Measurements from ENCODE around the gene IZUMO1. TPM values are rescaled to one million over a fixed set of nuclear protein-coding genes. Genes with fewer than 3 reads are reported as not detected.

IZUMO1 gene
- total RNA-seq, 1 experiment from 2014 or later = not detected

DNA sequence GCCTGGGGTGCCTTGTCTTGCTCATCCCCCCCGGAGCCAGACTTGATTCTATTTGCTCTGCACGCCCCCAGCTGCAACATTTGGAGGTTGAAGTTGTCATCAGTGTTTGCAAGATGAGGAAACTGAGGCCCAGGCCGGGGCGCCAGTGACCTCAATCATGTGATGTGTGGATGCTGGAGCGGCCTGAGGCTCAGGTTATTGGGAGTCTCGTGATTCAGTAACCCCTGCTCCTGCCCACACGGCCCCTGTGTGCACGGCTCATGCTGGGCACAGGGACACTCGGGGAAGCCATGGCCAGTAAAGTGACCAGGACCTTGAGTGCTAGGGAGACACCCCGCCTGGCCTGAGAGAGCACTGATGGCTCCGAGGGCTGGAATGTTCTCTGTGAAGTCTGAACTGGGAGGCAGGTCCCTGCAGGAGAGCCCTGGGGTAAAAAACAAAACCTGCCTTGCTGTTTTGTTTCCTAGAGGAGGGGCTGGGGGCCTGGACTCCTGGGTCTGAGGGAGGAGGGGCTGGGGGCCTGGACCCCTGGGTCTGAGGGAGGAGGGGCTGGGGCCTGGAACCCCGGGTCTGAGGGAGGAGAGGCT lies 10.5 kb upstream of the IZUMO1 start:
- no peak for DNase-seq (ENCODE audit: low spot score)

DNA sequence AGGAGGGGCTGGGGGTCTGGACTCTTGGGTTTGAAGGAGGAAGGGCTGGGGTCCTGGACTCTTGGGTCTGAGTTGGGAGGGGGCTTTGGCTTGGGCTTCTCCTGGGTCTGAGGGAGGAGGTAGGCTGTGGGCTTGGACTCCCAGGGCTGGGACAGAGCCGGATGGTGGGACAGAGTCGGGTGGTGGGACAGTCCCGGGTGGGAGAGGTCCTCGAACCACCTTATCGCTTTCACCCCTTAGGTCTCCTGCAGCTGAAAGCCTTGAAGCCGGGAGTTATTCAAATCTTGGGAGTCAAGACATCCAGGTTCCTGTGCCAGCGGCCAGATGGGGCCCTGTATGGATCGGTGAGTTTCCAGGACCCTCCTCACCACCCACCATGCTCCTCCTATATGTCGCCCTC lies 10.0 kb upstream of the IZUMO1 start:
- DNase-seq (ENCODE audit: low spot score) = no peak

DNA sequence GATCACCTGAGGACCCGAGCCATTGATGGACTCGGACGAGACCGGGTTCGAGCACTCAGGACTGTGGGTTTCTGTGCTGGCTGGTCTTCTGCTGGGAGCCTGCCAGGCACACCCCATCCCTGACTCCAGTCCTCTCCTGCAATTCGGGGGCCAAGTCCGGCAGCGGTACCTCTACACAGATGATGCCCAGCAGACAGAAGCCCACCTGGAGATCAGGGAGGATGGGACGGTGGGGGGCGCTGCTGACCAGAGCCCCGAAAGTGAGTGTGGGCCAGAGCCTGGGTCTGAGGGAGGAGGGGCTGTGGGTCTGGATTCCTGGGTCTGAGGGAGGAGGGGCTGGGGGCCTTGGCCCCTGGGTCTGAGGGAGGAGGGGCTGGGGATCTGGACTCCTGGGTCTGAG lies 9.5 kb upstream of the IZUMO1 start:
- no peak for DNase-seq (ENCODE audit: low spot score)

GRCh38 chr19:48755787-48756186 lies 9.1 kb upstream of the IZUMO1 start:
- DNase-seq (ENCODE audit: low spot score) = no peak

- no peak for DNase-seq (ENCODE audit: low spot score)
Observed at GRCh38 chr19:48755084-48755641, 8.5 kb upstream of the IZUMO1 start, which contains the start of gene FGF21. Gene FGF21 (plus strand): TSS chr19:48755524. CDS start chr19:48756237, 713 bp downstream.

DNA sequence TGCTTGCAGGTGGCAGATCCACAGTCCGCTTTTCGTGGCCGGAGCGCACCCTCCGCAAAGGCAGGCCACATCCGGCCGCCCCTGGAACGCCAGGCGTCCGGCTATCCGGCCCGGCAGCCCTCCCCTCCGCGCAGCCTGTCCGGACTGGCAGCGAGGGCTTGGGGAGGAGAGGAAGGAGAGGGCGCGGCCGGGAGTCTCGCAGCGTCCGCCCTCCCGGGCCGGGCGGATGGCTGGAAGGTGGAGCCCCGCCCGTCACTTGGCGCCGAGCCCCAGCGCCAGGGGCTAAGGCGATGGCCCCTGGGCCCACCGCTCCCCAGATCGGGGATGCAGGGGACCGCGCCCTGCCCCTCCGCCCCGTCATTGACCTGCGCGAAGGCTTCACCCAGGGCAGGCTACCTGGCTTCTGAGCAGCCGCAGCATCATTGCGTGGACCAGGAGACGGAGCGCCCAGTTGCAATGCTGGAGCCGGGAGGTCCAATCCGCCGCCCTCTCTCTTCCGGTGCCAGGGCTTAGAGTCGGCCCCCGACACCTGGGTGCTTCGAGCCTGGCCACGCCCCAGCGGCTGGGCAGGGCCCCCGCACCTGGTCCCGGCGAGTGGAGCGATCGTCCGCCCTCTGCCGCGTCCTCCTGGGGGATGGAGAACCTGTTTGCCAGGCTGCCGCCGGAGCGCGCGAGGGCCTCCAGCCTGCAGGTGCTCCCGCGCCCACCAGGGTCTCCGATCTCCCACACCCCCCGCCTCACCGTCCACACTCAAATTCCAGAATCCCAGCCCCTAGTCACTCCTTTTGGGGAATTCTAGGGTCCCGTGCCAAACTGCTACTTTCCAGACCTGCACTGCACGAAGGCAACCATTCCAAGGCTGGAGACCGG lies 6.0 kb upstream of the IZUMO1 start, which contains the start of gene FUT1:
TSS of gene FUT1 (minus strand) at position 146 of the 870 bp plus-strand sequence. CDS start 1,360 bp downstream, outside the sequence.
- peak; percentile 46 for DNase-seq (ENCODE audit: low spot score)

DNA sequence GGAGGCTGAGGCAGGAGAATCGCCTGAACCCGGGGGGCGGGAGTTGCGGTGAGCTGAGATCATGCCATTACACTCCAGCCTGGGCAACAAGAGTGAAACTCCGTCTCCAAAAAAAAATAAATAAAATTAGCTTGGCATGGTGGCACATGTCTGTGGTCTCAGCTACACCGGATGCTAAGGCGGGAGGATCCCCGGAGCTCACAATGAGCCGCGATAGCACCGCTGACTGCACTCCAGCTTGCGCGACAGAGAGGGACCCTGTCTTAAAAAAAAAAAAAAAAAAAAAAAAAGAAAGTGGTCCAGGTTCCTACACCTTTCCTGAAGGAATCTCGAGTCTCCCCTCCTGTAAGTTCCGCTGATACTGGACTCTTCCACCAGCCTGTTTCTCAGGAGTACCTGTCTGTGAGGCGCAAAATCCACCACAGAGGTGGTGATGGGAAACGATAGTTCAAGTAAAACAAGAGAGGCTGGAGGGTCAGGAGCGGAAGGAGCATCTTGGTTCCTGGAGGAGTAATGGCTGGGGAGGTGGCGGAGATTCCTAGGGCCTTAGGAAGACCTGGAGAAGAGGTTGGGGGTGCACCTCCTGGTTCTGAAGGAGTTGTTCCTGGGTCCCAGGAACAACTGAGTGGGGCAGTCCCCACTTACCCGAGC lies 5.3 kb upstream of the IZUMO1 start:
- DNase-seq (ENCODE audit: low spot score) = no peak

- DNase-seq (ENCODE audit: low spot score) = no peak
Observed at GRCh38 chr19:48750771-48751504, 4.2 kb upstream of the IZUMO1 start.

GRCh38 chr19:48750351-48750750 lies 3.6 kb upstream of the IZUMO1 start:
- DNase-seq (ENCODE audit: low spot score) = no peak

- DNase-seq (ENCODE audit: low spot score) = no peak
Observed at GRCh38 chr19:48749571-48750198, 3.0 kb upstream of the IZUMO1 start.

GRCh38 chr19:48746110-48746509 lies 599 bp downstream of the IZUMO1 start:
- no peak for DNase-seq (ENCODE audit: low spot score)

DNA sequence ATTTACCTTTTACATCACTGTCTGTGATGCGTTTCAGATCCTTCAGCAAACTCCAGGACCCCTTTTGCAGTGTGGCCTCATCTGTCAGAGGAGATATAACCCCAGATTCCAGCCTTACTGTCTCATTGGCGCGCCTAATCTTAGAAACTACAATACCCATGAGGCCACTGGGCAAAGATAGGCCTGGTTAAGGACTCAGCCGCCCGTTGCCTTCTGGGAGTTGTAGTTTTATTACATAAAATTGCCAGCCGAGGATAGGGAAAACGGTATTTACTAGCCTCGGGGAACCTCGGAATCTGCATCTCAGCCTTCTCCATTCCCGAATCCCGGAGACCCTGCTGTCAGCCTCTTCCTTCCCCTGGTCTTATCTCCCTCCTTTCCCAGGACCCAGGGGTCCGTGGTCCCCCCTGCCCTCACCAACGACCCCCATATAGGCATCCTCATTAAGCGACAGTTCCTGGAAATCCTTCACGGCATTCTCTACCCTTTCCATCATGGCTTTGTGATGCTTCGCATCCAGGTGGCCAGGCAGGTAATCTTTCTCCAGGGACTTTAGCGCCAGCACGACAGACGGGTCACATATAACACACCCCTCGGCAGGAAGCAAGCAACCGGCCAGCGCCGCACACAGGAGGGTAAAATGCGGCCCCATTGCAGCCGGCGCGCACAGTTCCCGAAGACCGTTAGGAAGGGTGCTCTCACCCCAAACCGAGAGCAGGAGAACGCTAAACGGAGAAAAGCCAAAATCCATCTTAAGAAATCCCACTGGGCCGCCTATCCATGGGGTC lies 1.3 kb downstream of the IZUMO1 start:
- DNase-seq (ENCODE audit: low spot score) = no peak

GRCh38 chr19:48742096-48742495 lies 4.6 kb downstream of the IZUMO1 start:
- DNase-seq (ENCODE audit: low spot score) = no peak

DNA sequence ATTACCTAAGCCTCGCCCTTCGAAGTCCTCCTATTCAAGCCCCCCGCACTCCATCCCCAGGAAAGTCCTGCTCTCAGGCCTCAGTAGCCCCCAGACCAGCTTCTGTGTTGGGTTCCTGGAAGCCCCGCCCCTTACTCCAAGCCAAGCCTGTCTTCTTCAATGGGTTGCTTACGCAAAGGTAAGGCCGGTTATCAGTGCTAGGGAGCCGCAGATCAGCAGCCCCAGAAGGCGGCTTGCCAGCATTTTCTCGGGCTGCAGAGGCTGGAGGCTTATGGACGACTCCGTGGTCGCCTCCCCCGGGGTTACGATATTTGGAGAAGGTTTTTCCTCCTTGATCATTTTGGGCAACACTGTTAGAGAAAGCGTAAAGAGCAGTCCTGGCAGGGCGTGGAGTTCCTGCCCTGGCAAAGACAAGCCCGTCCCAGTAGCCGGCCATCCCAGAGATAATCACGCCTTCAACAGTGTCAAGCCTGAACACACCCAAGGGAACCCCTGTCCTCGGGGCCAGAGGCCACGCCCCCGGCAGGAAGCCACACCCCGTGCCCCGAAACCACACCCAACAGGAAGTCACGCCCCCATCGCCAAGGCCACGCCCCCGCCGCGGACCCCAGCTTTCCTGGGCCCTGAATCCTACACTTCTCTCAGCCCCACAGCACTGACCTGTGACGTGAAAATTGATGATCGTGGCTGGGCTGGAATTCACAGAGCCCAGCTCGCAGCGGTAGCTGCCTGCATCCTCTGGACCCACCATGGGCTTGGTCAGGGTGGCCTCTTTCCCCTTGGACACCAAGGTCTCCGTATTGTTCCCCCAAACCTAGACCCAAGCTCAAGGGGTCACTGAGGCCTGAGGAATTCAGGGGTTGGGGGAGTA lies 5.3 kb downstream of the IZUMO1 start:
- DNase-seq (ENCODE audit: low spot score) = no peak

DNA sequence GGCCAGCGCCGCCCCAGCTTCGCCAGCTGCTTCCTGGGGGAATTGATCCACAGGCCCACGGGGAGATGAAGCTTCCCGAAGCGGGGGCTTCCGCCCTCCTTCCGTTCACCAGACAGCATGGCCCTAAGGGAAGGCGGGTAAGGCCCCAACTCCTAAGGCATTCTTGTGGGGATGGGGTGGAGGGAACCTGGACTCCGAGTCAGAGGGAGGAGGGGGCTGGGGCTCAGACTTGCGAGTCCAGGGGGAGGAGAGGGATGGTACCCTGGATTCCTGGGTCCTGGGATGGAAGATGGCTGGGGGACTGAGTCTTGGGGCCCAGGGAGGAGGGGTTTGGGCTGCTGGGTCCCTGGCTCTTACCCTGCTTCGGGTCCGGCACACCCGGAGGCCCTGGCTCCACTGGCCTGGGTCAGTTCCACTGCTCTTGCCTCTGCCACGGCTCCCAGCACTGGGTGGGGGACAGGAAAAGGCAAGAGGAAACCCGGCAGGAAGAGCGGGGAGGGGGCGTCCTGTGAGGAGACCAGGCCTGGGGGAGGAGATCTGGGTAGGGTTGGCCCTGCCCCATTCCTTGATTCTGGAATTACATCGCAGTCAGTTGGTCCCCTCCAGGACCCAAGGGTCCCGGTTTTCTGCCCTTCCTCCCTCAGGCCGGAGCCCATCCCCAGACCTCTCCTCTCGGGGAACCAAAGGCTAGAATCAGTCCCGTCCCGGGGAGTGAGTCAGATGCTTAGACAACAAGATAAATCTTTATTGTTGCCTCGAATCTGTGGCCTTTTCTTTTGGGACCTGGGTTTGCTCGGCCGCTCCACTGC lies 6.3 kb downstream of the IZUMO1 start, which contains the start of gene RASIP1:
TSS of gene RASIP1 (minus strand) at position 447 of the 809 bp plus-strand sequence. CDS start at position 119, 328 bp downstream.
- no peak for DNase-seq (ENCODE audit: low spot score)

GRCh38 chr19:48739404-48740163 lies 7.1 kb downstream of the IZUMO1 start:
- DNase-seq (ENCODE audit: low spot score) = no peak

Data from A172 (cell line).